Midbrain (tissue), 1 donor: ENCODE measurements around the gene PDLIM3.
"Not testable (repeated sequence)": the region's sequence is repeated elsewhere in the genome, so short reads cannot be mapped to it uniquely, and the experiment has no call there.

Source experiments
- DNase-seq: peaks from one replicate; lab custom pipeline; 2025; lab: John Stamatoyannopoulos, UW

Gene PDLIM3

DNA sequence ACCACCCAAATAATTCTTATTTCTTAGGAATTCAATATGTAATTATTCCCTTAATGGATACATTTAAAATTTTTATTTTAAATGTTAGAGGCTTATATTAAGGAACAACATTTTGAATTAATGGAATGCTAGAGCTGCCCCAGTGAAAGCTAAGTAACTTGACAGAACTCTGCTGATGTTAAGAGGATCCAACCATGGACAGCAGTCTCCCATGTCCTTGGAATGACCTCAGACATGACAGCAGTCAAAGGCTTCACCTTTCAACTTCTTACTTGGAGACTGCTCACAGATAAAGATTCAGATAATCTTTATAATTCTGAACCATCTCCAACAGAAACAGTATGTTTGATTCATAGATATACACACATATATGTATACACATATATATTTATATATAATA is 17.2 kb downstream of the PDLIM3 start:
- no peak for DNase-seq

- no peak for DNase-seq
Measured at GRCh38 chr4:185515248-185515647, 20.1 kb downstream of the PDLIM3 start.

- no peak for DNase-seq
Measured at GRCh38 chr4:185514182-185514697, 21.1 kb downstream of the PDLIM3 start.

DNA sequence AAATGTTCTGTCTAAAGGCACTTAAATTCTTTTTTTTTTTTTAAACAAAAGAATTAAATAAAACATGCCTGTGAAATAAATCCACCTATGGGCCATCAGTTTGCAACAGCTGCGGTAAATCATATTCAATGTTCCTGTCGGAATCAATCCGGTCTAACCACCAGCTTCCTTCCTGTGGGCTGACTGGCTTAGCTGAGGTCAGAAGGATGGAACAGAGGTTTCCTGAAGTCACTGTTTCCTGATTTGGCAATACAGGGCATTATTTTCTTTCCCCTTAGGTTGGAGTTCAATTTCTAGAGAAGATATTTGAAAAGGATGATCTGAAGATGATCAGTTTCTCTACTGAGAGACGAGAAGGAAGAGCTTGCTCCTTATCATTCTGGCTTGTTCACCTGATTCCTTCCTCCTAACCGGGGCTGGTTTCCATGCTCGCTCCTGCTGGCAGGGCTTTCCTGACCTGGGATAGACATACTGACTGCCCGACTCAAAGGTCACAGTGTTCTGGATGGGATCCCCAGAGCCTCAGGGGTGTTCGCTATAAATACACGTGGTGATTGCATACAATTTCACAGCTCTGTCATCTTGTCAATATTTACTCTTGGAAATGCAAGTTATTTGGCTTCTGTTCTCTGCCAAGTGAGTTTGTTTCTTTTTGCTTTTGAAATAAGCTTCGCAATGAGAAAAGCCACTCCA is 21.7 kb downstream of the PDLIM3 start:
- no peak for DNase-seq

- DNase-seq: no peak
Measured at GRCh38 chr4:185512516-185512915, 22.8 kb downstream of the PDLIM3 start.

DNA sequence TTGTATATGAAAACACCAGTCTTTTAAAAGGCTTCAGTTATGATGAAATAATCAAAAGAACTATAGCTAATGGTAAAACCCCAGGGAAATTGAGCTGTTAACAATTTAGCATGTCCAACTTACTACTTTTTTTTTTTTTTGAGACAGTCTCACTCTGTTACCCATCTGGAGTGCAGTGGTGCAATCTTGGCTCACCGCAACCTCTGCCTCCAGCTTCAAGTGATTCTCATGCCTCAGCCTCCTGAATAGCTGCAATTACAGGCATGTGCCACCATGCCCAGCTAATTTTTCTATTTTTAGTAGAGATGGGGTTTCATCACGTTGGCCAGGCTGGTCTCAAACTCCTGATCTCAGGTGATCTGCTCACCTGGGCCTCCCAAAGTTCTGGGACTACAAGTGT is 24.1 kb downstream of the PDLIM3 start:
- not testable (repeated sequence) for DNase-seq

- DNase-seq: no peak
Measured at GRCh38 chr4:185510806-185511205, 24.5 kb downstream of the PDLIM3 start.

DNA sequence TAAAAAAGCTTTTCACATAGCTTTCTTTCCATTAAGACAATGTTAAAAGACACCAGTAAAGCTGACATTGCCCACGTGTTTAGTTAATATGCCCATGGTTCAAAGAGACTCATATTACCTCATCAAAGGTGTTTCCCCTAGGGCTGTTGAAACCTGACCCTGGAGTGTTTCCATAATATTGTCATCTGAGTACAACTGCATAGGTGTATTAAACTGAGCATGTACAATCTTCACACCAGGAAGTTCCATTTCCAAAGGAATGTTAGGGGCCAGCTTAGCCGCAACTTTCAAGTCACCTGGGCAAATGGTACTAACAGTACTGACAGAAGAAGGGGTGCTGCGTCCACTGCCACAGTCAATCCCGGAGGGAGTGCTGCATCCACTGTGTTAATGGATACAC is 27.1 kb downstream of the PDLIM3 start:
- no peak for DNase-seq

DNA sequence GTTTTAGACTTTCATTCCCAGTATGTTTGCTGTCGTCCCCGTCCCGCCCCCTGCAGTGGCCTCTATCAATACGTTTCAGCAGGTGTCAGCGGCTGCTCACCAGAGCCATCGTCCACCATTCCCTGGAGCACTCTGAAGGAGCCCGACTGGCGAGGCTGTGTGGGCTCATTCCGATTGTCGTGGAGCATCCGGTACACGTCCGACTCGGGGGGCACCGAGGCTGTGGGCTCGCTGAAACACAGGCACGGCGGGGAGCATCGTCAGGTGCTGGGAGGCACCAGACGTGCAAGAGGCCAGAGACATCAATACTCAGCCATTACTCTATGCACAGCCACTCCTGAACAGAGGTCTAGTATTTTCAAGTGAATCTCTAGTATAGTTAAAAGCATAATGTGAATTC is 28.9 kb downstream of the PDLIM3 start:
- no peak for DNase-seq

GRCh38 chr4:185504098-185505047 is 30.9 kb downstream of the PDLIM3 start:
- DNase-seq: no peak

GRCh38 chr4:185502386-185502785 is 32.9 kb downstream of the PDLIM3 start:
- no peak for DNase-seq

DNA sequence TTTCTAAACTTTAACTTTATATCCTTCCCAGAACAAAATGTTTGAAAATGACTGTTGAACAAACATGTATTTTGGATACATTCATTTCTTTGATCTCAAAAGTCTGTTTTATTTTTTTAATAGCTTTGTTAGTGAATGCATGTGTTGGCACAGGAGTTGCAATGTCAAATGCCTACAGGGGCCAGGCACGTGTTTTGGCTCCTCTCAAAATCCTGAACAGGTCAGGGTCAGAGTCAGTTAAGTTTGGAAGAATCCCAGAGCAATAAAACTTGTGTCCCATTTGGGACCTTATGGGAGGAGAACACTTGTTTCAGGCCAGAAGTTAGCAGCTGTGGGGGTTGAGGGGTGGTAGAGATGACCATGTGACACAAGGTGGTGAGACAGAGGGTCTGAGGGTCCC is 34.7 kb downstream of the PDLIM3 start:
- no peak for DNase-seq

GRCh38 chr4:185500035-185500434 is 35.3 kb downstream of the PDLIM3 start:
- no peak for DNase-seq

DNA sequence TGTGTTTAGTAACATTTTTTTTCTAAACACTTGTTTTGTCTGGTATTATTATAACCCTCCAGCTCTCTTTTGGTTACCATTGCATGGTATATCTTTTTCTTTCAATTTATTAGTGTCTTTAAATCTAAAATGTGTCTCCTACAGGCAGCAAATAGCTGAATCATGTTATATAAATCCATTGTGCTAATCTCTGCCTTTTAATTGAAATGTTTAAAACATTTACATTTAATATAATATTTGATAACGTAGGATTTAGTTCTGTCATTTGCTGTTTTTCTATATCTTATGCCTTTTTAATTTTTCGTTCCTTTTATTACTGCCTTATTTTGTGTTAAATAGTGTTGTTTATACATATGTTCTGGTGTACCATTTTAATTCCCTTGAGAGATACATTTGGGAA is 46.7 kb downstream of the PDLIM3 start:
- DNase-seq: no peak

- DNase-seq: no peak
Measured at GRCh38 chr4:185481401-185481800, 53.9 kb downstream of the PDLIM3 start.

GRCh38 chr4:185480016-185480732 is 55.1 kb downstream of the PDLIM3 start:
- no peak for DNase-seq

GRCh38 chr4:185479507-185479971 is 55.8 kb downstream of the PDLIM3 start:
- no peak for DNase-seq

- no peak for DNase-seq
Measured at GRCh38 chr4:185473247-185473646, 62.1 kb downstream of the PDLIM3 start.

GRCh38 chr4:185472103-185472542 is 63.2 kb downstream of the PDLIM3 start:
- no peak for DNase-seq

DNA sequence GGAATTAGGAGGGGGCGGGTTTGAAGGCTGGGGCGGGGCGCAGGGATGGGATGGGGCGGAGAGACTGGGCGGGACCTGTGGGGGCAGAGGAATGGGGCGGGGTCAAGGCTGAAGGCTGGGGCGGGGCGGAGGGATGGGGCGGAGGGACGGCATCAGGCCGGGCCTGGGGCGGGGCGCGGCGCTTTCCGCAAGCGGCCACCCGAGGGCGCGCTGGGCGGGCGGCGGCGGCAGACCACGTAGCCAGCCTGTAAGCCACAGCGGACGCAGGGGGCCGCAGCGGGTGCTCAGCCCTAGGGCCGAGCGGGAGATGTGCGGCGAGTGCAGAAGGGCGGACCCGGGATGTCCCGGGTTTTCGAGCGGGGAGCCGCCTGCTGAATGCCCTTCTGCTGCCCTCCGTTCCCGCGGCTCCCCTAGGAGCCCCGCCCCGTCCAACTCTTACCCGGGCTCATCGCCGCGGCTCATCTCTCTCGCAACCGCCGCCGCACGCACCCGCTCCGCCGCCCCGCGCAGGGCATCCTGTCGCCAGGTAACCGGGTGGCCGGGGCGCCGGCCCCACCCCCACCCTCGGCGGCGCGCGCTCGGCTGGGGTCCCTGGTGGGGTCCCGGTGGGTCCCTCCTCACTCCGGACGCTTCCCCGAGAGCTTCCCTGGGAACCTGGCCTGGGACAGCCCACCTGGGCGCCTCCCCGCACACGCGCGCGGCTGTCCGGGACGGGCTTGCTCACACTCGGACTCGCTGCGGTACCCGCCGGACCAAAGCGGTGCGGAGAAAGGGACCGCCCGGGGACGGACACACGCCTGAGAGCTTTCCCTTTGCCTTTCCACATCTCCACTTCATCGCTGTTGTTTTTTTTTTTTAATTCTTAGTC is 63.8 kb downstream of the PDLIM3 start, which contains the start of gene CCDC110:
Gene CCDC110 (minus strand): TSS at position 499 of the 868 bp plus-strand sequence. CDS start 50 bp downstream, at position 449.
- peak; percentile 90 for DNase-seq
